Measurements from ENCODE around the gene AQP12B. TPM values are rescaled to one million over a fixed set of nuclear protein-coding genes. Genes with fewer than 3 reads are reported as not detected.

Gene AQP12B
- total and polyA plus RNA-seq, 2 of the 13 experiments (the other 11 are each of a cell fraction or from before 2014, with no cell fraction given): not detected

DNA sequence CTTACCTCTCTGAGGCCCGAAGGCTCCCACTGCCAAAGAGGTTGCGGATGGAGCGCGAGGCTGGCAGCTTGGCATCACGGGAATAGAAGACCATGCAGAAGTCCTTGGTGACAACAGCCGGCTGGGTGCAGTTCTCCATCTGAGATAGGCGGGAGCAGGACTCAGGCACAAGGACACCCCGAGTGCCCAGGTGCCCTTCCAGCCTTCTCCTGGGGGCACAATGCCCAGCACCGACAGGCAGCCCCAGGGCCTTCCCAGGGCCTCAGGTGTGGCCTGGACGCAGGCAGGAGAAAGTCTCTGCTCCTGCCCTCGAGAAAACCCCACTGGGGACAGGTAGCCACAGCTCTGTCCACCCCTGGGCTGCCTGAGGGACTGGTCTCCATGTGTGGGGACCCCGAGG is 42.6 kb upstream of the AQP12B start:
- 49% methylated on average over 6 of the region's 12 CpGs for WGBS (ENCODE audit: low lambda C conversion rate)
- Histone ChIP-seq H2AFZ (ENCODE audit: low read length) (no peak overlapping the region), H3K27me3 (ENCODE audit: control insufficient read depth in 1 of 2, insufficient read depth in 2 of 2, low read length in 2 of 2) (peaks cover 65 to 99% of the 10 kb centered on the region in 2 experiments), H3K4me1 (ENCODE audit: insufficient read depth, low read length) (no peaks in the 10 kb centered on the region), H3K4me2 (ENCODE audit: low read depth, low read length) (no peak overlapping the region), H3K36me3 (replicated peaks in 1 of 2; ENCODE audit: control insufficient read depth in 1 of 2, insufficient read depth in 2 of 2, low read length in 2 of 2) (no peaks in the 10 kb centered on the region), H3K79me2 (ENCODE audit: insufficient read depth, low read length) (no peaks in the 10 kb centered on the region), H3K9me3 (ENCODE audit: low read length) (no peaks in the 10 kb centered on the region), H3K9ac (ENCODE audit: insufficient read depth, low read depth, low read length) (no peak overlapping the region), H3K27ac (ENCODE audit: extremely low read length, insufficient read depth, low read length) (no peak overlapping the region), H4K20me1 (ENCODE audit: insufficient read depth, low read length) (no peaks in the 10 kb centered on the region), H3K4me3 (replicated peaks in 1 of 3; ENCODE audit: insufficient read depth in 1 of 3, low read depth in 2 of 3, low read length in 3 of 3) (no peak overlapping the region)
- POLR2A ChIA-PET: no interaction called here
- no peak for ATAC-seq
- no TSS peak for BruUV-seq (replicated peaks)
- intact Hi-C loops (cut with micrococcal nuclease; ENCODE audit: unreplicated experiment): no loop called here
- in situ Hi-C loops (cut with HindIII; ENCODE audit: extremely low pct_ligation_motif_present, low pct_unique_long_range_greater_than_20kb): no loop called here
- FAIRE-seq: no peak
- CTCF ChIA-PET (ENCODE audit: low intra/inter-chr PET ratio, low total read pairs): no interaction called here
- DNase-seq (ENCODE audit: low spot score): no peak
- no peak for TF ChIP-seq TCF12 (IDR thresholded peaks at IDR 0.05)
- TF ChIP-seq TCF12 (CRISPR knock-in tag; IDR thresholded peaks at IDR 0.05): no peak
- TF ChIP-seq SPEN (CRISPR knock-in tag; IDR thresholded peaks at IDR 0.05; ENCODE audit: low read depth): no peak
- TF ChIP-seq, protein P1, sequence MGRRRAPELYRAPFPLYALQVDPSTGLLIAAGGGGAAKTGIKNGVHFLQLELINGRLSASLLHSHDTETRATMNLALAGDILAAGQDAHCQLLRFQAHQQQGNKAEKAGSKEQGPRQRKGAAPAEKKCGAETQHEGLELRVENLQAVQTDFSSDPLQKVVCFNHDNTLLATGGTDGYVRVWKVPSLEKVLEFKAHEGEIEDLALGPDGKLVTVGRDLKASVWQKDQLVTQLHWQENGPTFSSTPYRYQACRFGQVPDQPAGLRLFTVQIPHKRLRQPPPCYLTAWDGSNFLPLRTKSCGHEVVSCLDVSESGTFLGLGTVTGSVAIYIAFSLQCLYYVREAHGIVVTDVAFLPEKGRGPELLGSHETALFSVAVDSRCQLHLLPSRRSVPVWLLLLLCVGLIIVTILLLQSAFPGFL (CRISPR knock-in tag; IDR thresholded peaks at IDR 0.05): no peak
- TF ChIP-seq, protein P2, sequence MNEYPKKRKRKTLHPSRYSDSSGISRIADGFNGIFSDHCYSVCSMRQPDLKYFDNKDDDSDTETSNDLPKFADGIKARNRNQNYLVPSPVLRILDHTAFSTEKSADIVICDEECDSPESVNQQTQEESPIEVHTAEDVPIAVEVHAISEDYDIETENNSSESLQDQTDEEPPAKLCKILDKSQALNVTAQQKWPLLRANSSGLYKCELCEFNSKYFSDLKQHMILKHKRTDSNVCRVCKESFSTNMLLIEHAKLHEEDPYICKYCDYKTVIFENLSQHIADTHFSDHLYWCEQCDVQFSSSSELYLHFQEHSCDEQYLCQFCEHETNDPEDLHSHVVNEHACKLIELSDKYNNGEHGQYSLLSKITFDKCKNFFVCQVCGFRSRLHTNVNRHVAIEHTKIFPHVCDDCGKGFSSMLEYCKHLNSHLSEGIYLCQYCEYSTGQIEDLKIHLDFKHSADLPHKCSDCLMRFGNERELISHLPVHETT (CRISPR knock-in tag; conservative IDR thresholded peaks at IDR 0.05): no peak
- TF ChIP-seq, protein P3, sequence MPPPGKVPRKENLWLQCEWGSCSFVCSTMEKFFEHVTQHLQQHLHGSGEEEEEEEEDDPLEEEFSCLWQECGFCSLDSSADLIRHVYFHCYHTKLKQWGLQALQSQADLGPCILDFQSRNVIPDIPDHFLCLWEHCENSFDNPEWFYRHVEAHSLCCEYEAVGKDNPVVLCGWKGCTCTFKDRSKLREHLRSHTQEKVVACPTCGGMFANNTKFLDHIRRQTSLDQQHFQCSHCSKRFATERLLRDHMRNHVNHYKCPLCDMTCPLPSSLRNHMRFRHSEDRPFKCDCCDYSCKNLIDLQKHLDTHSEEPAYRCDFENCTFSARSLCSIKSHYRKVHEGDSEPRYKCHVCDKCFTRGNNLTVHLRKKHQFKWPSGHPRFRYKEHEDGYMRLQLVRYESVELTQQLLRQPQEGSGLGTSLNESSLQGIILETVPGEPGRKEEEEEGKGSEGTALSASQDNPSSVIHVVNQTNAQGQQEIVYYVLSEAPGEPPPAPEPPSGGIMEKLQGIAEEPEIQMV (CRISPR knock-in tag; IDR thresholded peaks at IDR 0.05; ENCODE audit: low read depth): no peak
- TF ChIP-seq, protein P4, sequence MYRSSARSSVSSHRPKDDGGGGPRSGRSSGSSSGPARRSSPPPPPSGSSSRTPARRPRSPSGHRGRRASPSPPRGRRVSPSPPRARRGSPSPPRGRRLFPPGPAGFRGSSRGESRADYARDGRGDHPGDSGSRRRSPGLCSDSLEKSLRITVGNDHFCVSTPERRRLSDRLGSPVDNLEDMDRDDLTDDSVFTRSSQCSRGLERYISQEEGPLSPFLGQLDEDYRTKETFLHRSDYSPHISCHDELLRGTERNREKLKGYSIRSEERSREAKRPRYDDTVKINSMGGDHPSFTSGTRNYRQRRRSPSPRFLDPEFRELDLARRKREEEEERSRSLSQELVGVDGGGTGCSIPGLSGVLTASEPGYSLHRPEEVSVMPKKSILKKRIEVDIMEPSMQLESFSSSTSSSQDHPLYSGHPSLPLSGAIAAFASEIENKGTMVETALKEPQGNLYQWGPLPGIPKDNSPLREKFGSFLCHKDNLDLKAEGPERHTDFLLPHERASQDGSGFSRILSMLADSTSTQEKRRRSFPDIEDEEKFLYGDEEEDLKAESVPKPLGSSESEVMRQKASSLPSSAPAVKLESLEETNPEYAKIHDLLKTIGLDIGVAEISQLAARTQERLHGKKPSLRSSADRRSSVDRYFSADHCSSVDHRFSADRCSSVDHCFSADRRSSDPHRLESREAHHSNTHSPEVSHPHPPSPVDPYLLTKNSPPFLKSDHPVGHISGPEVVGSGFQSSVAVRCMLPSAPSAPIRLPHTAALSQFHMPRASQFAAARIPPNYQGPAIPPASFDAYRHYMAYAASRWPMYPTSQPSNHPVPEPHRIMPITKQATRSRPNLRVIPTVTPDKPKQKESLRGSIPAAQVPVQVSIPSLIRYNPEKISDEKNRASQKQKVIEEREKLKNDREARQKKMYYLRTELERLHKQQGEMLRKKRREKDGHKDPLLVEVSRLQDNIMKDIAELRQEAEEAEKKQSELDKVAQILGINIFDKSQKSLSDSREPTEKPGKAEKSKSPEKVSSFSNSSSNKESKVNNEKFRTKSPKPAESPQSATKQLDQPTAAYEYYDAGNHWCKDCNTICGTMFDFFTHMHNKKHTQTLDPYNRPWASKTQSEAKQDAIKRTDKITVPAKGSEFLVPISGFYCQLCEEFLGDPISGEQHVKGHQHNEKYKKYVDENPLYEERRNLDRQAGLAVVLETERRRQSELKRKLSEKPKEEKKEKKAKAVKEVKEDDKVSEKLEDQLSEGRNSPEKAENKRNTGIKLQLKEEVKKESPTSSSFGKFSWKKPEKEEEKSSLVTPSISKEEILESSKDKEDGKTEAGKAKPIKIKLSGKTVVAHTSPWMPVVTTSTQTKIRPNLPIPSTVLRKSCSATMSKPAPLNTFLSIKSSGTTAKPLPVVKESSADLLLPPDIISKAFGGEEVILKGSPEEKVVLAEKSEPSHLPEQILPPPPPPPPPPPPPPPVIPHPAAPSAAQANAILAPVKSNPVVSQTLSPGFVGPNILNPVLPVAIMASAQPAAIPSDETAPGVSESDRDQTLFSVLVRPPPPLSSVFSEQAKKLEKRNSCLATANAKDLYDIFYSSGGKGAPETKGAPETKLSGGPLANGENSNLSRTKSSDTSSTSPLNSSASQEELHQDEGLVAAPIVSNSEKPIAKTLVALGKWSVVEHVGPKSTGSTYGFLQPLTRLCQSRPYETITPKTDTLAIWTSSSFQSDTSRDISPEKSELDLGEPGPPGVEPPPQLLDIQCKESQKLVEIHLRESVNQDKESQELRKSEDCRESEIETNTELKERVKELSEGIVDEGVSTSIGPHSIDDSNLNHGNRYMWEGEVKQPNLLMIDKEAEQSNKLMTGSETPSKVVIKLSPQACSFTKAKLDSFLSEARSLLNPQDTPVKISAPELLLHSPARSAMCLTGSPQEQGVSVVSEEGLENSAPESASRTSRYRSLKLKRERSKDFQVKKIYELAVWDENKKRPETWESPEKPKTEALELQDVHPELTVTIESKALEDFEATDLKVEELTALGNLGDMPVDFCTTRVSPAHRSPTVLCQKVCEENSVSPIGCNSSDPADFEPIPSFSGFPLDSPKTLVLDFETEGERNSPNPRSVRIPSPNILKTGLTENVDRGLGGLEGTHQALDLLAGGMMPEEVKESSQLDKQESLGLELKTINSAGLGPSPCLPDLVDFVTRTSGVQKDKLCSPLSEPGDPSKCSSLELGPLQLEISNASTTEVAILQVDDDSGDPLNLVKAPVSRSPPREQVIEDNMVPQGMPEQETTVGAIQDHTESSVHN (CRISPR knock-in tag; IDR thresholded peaks at IDR 0.05): no peak
- TF ChIP-seq KMT2A (CRISPR knock-in tag; IDR thresholded peaks at IDR 0.05): no peak
- TF ChIP-seq NCOA1 (CRISPR knock-in tag; IDR thresholded peaks at IDR 0.05): no peak
- TF ChIP-seq, protein P5, sequence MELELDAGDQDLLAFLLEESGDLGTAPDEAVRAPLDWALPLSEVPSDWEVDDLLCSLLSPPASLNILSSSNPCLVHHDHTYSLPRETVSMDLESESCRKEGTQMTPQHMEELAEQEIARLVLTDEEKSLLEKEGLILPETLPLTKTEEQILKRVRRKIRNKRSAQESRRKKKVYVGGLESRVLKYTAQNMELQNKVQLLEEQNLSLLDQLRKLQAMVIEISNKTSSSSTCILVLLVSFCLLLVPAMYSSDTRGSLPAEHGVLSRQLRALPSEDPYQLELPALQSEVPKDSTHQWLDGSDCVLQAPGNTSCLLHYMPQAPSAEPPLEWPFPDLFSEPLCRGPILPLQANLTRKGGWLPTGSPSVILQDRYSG (CRISPR knock-in tag; IDR thresholded peaks at IDR 0.05): no peak

Measured in HepG2 (cell line).